Cardiac atrium fibroblast (primary cell): ENCODE measurements around the gene C1orf74. TPM values are rescaled to one million over a fixed set of nuclear protein-coding genes. Genes with fewer than 3 reads are reported as not detected.

ENCODE experiments used
- total RNA-seq: library from RNA; depleted of rRNA; stranded (reverse); fragments of >200 nt; gene quantifications from 2 replicates; pipeline ENCODE4 v1.2.3, GENCODE V29; 2015

C1orf74 gene
- total RNA-seq, result 1.1 and 2.3 TPM in 2 replicates

DNA sequence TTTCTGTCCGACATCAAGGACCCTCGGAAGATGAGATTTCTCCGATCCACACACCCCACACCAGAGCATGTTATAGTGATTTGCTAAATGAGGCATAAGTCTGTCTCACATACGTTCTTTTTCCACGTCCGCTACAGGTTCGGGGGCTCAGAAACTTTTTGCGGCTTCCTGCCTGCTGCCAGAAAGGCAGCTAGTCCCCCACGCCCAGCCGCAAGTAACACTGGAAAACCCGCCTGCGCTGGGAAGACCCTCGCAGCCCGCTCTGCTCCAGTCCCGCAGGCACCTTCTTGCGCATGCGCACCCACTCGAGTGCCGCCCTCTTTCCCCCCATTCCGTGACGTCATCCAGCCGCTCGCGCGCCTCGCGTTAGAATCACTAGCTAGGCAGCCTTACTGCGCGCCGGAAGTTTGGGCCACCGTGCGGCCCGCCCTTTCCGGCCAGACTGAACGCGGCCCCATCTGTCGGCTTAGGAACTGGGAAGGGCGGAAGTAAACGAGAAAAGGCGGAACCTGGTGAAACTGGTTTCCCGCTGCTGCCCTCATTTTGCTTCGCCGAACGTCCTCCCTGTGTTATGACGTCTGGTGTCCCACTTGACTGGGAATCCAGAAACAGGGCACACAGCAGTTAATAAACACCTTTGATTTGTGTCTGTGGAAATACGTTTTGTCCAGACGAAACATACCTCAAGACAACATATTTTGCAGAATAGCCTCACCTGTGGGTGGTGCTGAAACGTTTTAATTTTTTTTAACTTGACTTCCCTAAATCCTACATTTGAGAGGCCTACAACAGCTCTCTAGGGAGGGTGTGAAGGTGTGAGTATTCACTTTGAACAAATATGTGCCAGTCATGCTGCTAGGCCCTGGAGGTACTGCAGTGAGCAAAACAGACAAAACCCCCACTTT is at the start of gene C1orf74:
Gene C1orf74, minus strand, starts transcription at position 295 of the 905 bp plus-strand sequence. CDS start 925 bp downstream, outside the sequence.

DNA sequence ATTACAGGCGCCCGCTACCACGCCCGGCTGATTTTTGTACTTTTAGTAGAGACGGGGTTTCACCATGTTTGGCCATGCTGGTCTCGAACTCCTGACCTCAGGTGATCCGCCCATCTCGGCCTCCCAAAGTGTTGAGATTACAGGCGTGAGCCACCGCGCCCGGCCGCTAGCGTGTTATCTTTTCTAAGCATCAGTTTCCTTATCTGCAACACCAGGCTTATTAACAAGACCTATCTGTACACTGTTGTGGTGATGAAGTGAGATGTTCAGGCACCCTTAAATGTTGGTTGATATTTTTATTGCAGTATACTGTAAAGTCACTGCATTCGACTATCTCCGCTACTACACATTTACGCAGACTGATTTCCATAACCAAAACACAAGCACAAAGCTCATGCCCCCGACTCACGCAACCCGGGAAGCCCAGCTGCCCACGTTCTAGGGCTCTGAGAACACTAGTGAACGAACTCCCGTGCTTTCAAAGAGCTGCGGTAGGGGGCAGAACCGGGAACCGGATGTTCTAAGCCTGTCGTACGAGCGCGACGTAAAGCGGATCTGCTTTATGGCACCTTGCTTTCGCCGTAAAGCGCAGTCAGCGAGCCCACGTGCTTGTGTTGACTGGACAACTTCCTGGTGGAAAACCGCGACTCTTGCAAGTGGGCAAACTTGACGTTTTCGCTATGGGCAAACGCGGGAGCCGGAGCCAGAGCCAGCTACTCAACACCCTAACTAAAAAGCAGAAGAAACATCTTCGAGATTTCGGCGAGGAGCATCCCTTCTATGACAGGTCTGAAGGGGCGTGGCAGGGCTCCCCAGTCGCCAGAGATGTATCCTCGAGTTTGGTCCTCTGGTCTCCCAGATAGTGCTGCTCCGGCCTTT is 43.3 kb upstream of the C1orf74 start, which contains the start of gene UTP25:
Gene UTP25, plus strand, starts transcription at position 589 of the 879 bp plus-strand sequence. Its CDS starts 92 bp downstream, at position 681.

DNA sequence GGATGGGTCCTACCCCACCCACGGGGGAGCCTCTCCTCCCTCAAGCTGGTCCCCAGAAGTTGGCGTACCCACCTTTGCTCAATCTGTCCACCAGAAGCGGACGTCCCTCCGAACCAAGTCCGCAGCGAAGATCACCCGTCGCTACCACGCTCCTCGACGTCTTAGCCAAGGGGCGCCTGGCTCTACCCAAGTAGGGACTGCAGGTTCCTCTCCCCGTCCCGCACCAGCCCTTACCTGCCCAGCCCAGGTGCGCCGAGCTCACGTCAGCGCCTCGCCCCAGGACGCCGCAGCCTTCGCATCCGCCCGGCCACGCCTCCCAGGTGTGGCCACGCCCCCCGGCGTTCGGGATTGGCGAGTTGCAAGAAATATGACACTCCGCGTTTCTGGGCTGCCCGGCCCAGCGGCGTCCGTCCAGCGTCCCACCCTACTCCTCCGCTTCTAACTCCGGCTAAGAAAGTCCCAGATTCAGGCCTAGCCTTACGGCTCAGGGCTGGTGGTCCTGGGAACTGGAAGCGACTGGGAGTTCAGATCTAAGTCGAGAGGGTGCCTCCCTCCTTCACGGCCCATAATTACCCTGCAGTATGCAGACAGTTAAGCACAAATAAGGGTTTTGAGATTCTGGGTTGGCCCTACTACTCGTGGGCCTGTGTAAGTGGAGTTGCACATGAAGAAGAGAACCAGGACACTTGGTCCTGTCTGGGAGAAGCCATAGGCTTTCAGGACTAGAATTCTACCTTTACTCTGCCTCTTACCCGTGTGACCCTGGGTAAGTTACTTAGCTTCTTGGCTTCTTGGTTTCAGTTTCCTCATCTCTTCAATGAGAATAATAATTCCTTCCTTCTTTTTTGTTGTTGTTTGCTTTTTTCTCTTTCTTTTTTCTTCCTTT is 21.8 kb upstream of the C1orf74 start, which contains the start of gene IRF6:
Gene IRF6, minus strand, starts transcription at position 268 of the 886 bp plus-strand sequence. CDS start 4,729 bp downstream, outside the sequence.

DNA sequence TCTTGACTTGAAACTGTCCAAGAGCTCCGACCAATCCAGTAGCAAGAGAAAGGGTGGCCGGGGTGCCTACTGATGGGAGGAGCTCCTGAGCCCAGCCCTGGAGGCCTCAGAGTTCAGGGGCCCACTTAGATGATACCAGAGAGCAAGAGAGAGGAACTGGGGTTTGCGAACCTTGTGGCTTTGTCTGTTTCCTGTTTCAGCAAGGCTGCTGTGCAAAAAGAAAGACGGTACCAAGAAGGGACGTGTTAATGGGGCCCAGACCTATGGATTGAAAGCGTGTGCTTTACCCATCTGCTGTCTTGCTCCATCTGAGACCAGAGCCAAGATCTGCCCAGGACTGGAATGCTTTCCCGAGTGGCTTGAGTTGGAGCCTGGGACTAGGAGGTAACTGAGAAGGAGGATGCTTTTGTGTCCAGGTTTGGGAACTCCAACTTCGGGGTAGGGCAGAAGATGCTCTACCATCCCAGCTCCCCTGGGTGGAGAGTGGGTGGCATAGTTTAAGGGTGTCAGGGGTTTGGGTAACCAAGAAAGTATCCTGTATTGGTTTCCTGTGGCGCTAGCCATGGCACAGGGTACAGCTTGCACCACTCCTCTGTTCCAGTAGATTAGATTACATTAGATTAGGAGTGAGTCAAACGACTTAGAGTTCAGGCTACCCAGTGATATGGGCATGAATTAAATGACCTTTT is 28.3 kb downstream of the C1orf74 start, which contains the start of gene TRAF3IP3:
Gene TRAF3IP3, plus strand, starts transcription at position 128 of the 689 bp plus-strand sequence. CDS start 3,987 bp downstream, outside the sequence.

Other genes with a start within 250 kb of the C1orf74 start
- gene CAMK1G, start 200.8 kb downstream of the C1orf74 start, total RNA-seq, result not detected in 2 replicates
- 3.4 and 3.6 TPM in 2 replicates for gene LAMB3, start 132.1 kb downstream of the C1orf74 start, total RNA-seq
- 14.8 and 34.5 TPM in 2 replicates for gene G0S2, start 109.1 kb downstream of the C1orf74 start, total RNA-seq
- gene HSD11B1, start 79.7 kb downstream of the C1orf74 start, total RNA-seq, result 16.6 and 177 TPM in 2 replicates
- not detected in 2 replicates for gene TRAF3IP3, start 28.5 kb downstream of the C1orf74 start, total RNA-seq
- 0.32 TPM in 1 of 2 replicates, not detected in the other for gene IRF6, start 21.6 kb upstream of the C1orf74 start, total RNA-seq
- gene UTP25, start 43.4 kb upstream of the C1orf74 start, total RNA-seq, result 5.1 and 6.3 TPM in 2 replicates
- gene SYT14, start 153.7 kb upstream of the C1orf74 start, total RNA-seq, result 1.5 TPM in 1 of 2 replicates, not detected in the other